Measurements from ENCODE around the gene SUMO1.

The SUMO1 gene

GRCh38 chr2:202194418-202194817 lies 44.0 kb downstream of the SUMO1 start:
- DNase-seq: no peak

- peak; percentile 38 for DNase-seq
These were observed 44.5 kb downstream of the SUMO1 start for GRCh38 chr2:202193881-202194353.

GRCh38 chr2:202193305-202193704 lies 45.1 kb downstream of the SUMO1 start:
- no peak for DNase-seq

GRCh38 chr2:202187570-202187969 lies 50.8 kb downstream of the SUMO1 start:
- DNase-seq: no peak

GRCh38 chr2:202186641-202187202 lies 51.7 kb downstream of the SUMO1 start:
- DNase-seq: no peak

- DNase-seq: no peak
These were observed 53.2 kb downstream of the SUMO1 start for GRCh38 chr2:202185156-202185555.

GRCh38 chr2:202184557-202184956 lies 53.8 kb downstream of the SUMO1 start:
- no peak for DNase-seq

- peak; percentile 77 for DNase-seq
These were observed 59.9 kb downstream of the SUMO1 start for GRCh38 chr2:202178346-202178958.

- no peak for DNase-seq
These were observed 65.8 kb downstream of the SUMO1 start for GRCh38 chr2:202172439-202173211.

GRCh38 chr2:202171241-202171825 lies 67.1 kb downstream of the SUMO1 start:
- peak; percentile 60 for DNase-seq

GRCh38 chr2:202169832-202170424 lies 68.5 kb downstream of the SUMO1 start:
- no peak for DNase-seq

- no peak for DNase-seq
These were observed 69.3 kb downstream of the SUMO1 start for GRCh38 chr2:202169131-202169530.

GRCh38 chr2:202165945-202166344 lies 72.5 kb downstream of the SUMO1 start:
- DNase-seq: peak; percentile 74

- no peak for DNase-seq
These were observed 73.2 kb downstream of the SUMO1 start for GRCh38 chr2:202165208-202165607.

GRCh38 chr2:202164411-202164810 lies 74.0 kb downstream of the SUMO1 start:
- no peak for DNase-seq

GRCh38 chr2:202161151-202161835 lies 77.1 kb downstream of the SUMO1 start:
- DNase-seq: peak; percentile 66

- peak; percentile 48 for DNase-seq
These were observed 79.6 kb downstream of the SUMO1 start for GRCh38 chr2:202158796-202159195.

- peak; percentile 31 for DNase-seq
These were observed 81.0 kb downstream of the SUMO1 start for GRCh38 chr2:202157211-202157990.

All from fibroblast of skin of right biceps (primary cell).